Neural cell (in vitro differentiated cells): ENCODE data around the gene TRABD2B. TPM values are rescaled to one million over a fixed set of nuclear protein-coding genes. Genes with fewer than 3 reads are reported as not detected.

Experiments used
- H2AFZ ChIP-seq: fragments of 200-600, 300-800 bp; sonication (generic), shearing (Covaris generic); 2 replicates; pipeline ENCODE4 v1.6.0; 2014; ENCODE audit warnings: low read depth, mild to moderate bottlenecking, antibody characterized with exemption, low read length, moderate library complexity
- H3F3A ChIP-seq: fragments of 200-600 bp; shearing (Covaris generic); 2 replicates; pipeline ENCODE4 v1.6.1; 2016; ENCODE audit warnings: mild to moderate bottlenecking, moderate library complexity, mixed read lengths, antibody characterized with exemption, low read length; ENCODE audit not compliant: insufficient read depth, poor library complexity, severe bottlenecking
- H3K27ac ChIP-seq: fragments of 200-600, 300-800 bp; sonication (generic), shearing (Covaris generic); 2 replicates; pipeline ENCODE4 v1.5.1; 2014; ENCODE audit warnings: mild to moderate bottlenecking, low read length, moderate library complexity
- H3K27me3 ChIP-seq: fragments of 300-800, 200-600 bp; sonication (generic), shearing (Covaris generic); 2 replicates; pipeline ENCODE4 v1.6.0; 2014; ENCODE audit warnings: mild to moderate bottlenecking, low read depth, low read length, moderate library complexity; ENCODE audit not compliant: insufficient read depth
- H3K36me3 ChIP-seq: fragments of 300-800, 200-600 bp; sonication (generic), shearing (Covaris generic); 2 replicates; pipeline ENCODE4 v1.5.1; 2014; ENCODE audit warnings: mild to moderate bottlenecking, antibody characterized with exemption, low read length, moderate library complexity; ENCODE audit not compliant: insufficient read depth
- H3K4me2 ChIP-seq: fragments of 300-800, 200-600 bp; sonication (generic), shearing (Covaris generic); 2 replicates; pipeline ENCODE4 v1.6.0; 2014; ENCODE audit warnings: mild to moderate bottlenecking, low read length
- H3K4me3 ChIP-seq: fragments of 300-800, 200-600 bp; sonication (generic), shearing (Covaris generic); 2 replicates; pipeline ENCODE4 v1.5.1; 2014; ENCODE audit warnings: mild to moderate bottlenecking, low read length, moderate library complexity
- H3K79me2 ChIP-seq: fragments of 200-600 bp; shearing (Covaris generic); replicated peaks from 2 replicates; pipeline ENCODE4 v1.6.0; 2014; ENCODE audit warnings: mild to moderate bottlenecking, low read length, moderate library complexity; ENCODE audit not compliant: insufficient read depth
- H3K9ac ChIP-seq: fragments of 300-800, 200-600 bp; sonication (generic), shearing (Covaris generic); 2 replicates; pipeline ENCODE4 v1.6.1; 2016; ENCODE audit warnings: mild to moderate bottlenecking, low read length, mixed read lengths
- H3K9me2 ChIP-seq: fragments of 200-600 bp; shearing (Covaris generic); 2 replicates; pipeline ENCODE4 v1.6.1; 2016; ENCODE audit warnings: mild to moderate bottlenecking, low read length, mixed read lengths; ENCODE audit not compliant: insufficient read depth
- H3K9me3 ChIP-seq: fragments of 200-600, 300-800 bp; sonication (generic), shearing (Covaris generic); 2 replicates; pipeline ENCODE4 v1.6.1; 2016; ENCODE audit warnings: mild to moderate bottlenecking, mixed run types, low read length, moderate library complexity, mixed read lengths
- H4K20me1 ChIP-seq: fragments of 200-600 bp; shearing (Covaris generic); 2 replicates; pipeline ENCODE4 v1.6.1; 2016; ENCODE audit warnings: mild to moderate bottlenecking, mixed run types; ENCODE audit not compliant: insufficient read depth
- CTCF ChIP-seq: fragments of 450-650 bp; IDR thresholded peaks from 2 replicates; pipeline ENCODE4 v1.5.1; 2014; ENCODE audit warnings: antibody characterized with exemption, mild to moderate bottlenecking, moderate library complexity; ENCODE audit not compliant: poor library complexity, severe bottlenecking
- EP300 ChIP-seq: fragments of 450-650 bp; conservative IDR thresholded peaks from 2 replicates; pipeline ENCODE4 v1.6.1; 2014; ENCODE audit warnings: antibody characterized with exemption, mild to moderate bottlenecking, moderate library complexity; ENCODE audit not compliant: poor library complexity, severe bottlenecking
- EZH2 ChIP-seq: fragments of 200-600, 300-800 bp; shearing (Covaris generic), sonication (generic); IDR thresholded peaks from 2 replicates; pipeline ENCODE4 v1.6.1; 2014; ENCODE audit warnings: antibody characterized with exemption, low read length, borderline replicate concordance, mild to moderate bottlenecking; ENCODE audit not compliant: insufficient read depth, poor library complexity, severe bottlenecking
- MXI1 ChIP-seq: fragments of 450-650 bp; conservative IDR thresholded peaks from 2 replicates; pipeline ENCODE4 v1.6.1; 2014; ENCODE audit warnings: antibody characterized with exemption, mild to moderate bottlenecking; ENCODE audit not compliant: poor library complexity, severe bottlenecking
- POLR2AphosphoS5 ChIP-seq: IDR thresholded peaks from 2 replicates; pipeline ENCODE4 v1.6.1; 2012
- RAD21 ChIP-seq: fragments of 450-650 bp; conservative IDR thresholded peaks from 2 replicates; pipeline ENCODE4 v1.6.1; 2014; ENCODE audit warnings: antibody characterized with exemption, mild to moderate bottlenecking, moderate library complexity
- SMC3 ChIP-seq: fragments of 450-650 bp; conservative IDR thresholded peaks from 2 replicates; pipeline ENCODE4 v1.6.1; 2014; ENCODE audit warnings: antibody characterized with exemption, mild to moderate bottlenecking, moderate library complexity; ENCODE audit not compliant: poor library complexity
- TAF1 ChIP-seq: IDR thresholded peaks from 2 replicates; pipeline ENCODE4 v1.6.1; 2012; ENCODE audit warnings: low read depth
- polyA plus RNA-seq: library from polyadenylated mRNA; depleted of rRNA; stranded (reverse); fragments of >200 nt; gene quantifications from 2 replicates; pipeline ENCODE4 v1.2.3, GENCODE V29; 2014
- TF ChIP-seq, protein P1 (sequence below): IDR thresholded peaks from 2 replicates; pipeline ENCODE4 v1.6.1; 2012; ENCODE audit warnings: borderline replicate concordance

Gene TRABD2B
- polyA plus RNA-seq, 1 donor from 2014 or later, result 0.02 TPM

- Histone ChIP-seq H3K9ac (no peak overlapping the region), H3K4me2 (no peak overlapping the region), H3K36me3 (no peaks in the 10 kb centered on the region), H3K9me3 (no peaks in the 10 kb centered on the region), H3F3A (no peaks in the 10 kb centered on the region), H2AFZ (no peak overlapping the region), H4K20me1 (no peaks in the 10 kb centered on the region), H3K27ac (no peak overlapping the region), H3K79me2 (no peaks in the 10 kb centered on the region), H3K9me2 (no peaks in the 10 kb centered on the region), H3K4me3 (no peak overlapping the region), H3K27me3 (no peaks in the 10 kb centered on the region)
- TF ChIP-seq SMC3 (no peak), RAD21 (no peak), TAF1 (no peak), MXI1 (no peak), EP300 (no peak)
Observed at GRCh38 chr1:47914218-47914938, 82.8 kb downstream of the TRABD2B start.

DNA sequence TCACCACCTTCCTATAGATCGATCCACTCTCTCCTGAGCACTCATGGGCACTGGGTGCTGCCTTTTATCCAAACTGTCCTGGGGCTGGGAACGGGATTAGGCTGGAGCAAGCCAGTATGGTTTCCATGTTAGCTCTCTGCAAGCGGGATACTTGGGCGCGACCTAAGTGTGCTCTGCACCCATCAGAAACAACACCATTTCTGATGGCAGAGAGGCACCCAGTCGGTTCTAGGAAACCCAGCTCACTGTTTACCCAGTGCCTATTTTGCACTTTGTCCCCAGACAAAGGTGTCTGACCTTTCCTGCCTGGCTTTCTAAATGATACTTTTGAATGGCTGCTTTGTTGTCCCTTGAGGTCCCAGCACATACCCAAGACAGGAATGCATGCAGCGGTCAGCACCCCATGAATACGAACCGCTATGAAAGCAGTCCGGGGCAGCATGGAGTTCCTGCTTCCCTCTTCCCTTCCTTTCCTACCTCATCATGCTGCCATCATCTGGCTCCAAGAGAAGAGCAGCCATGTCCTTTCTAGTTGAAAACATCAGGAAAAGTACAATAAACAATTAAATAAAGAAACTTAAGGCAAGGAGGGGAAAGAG lies 83.9 kb downstream of the TRABD2B start:
- H3K4me3 ChIP-seq, result no peak overlapping the region

More for the DNA sequence above, 83.9 kb downstream of the TRABD2B start:
- H3K36me3 ChIP-seq, result no peaks in the 10 kb centered on the region
- no peaks in the 10 kb centered on the region for H3K9me3 ChIP-seq
- H3K79me2 ChIP-seq, result no peaks in the 10 kb centered on the region
- H3K9me2 ChIP-seq, result no peaks in the 10 kb centered on the region
- no peak overlapping the region for H2AFZ ChIP-seq
- TF ChIP-seq CTCF (no peak), EZH2 (no peak), RAD21 (no peak), POLR2AphosphoS5 (no peak), TAF1 (no peak)
- TF ChIP-seq, protein P1, sequence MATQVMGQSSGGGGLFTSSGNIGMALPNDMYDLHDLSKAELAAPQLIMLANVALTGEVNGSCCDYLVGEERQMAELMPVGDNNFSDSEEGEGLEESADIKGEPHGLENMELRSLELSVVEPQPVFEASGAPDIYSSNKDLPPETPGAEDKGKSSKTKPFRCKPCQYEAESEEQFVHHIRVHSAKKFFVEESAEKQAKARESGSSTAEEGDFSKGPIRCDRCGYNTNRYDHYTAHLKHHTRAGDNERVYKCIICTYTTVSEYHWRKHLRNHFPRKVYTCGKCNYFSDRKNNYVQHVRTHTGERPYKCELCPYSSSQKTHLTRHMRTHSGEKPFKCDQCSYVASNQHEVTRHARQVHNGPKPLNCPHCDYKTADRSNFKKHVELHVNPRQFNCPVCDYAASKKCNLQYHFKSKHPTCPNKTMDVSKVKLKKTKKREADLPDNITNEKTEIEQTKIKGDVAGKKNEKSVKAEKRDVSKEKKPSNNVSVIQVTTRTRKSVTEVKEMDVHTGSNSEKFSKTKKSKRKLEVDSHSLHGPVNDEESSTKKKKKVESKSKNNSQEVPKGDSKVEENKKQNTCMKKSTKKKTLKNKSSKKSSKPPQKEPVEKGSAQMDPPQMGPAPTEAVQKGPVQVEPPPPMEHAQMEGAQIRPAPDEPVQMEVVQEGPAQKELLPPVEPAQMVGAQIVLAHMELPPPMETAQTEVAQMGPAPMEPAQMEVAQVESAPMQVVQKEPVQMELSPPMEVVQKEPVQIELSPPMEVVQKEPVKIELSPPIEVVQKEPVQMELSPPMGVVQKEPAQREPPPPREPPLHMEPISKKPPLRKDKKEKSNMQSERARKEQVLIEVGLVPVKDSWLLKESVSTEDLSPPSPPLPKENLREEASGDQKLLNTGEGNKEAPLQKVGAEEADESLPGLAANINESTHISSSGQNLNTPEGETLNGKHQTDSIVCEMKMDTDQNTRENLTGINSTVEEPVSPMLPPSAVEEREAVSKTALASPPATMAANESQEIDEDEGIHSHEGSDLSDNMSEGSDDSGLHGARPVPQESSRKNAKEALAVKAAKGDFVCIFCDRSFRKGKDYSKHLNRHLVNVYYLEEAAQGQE, result no peak
- no peak overlapping the region for H3K27ac ChIP-seq
- H3K9ac ChIP-seq, result no peak overlapping the region
- H3K4me2 ChIP-seq, result no peak overlapping the region
- H4K20me1 ChIP-seq, result no peaks in the 10 kb centered on the region
- no peaks in the 10 kb centered on the region for H3K27me3 ChIP-seq
- H3F3A ChIP-seq, result no peaks in the 10 kb centered on the region
